Upper lobe of left lung (tissue), 4 donors: ENCODE data around the gene DPH7.

Experiments used
- EP300 ChIP-seq, 4 donors: sonication (generic); formaldehyde crosslinking; IDR thresholded peaks; one replicate each; pipeline ENCODE4 v1.5.1; 2017; ENCODE audit warnings: antibody characterized with exemption in 4 of 4, control low read depth in 2 of 4
- POLR2A ChIP-seq, 4 donors: fragments of 450-650 bp; IDR thresholded peaks; one replicate each; pipeline ENCODE4 v1.5.1; 2016 to 2017; ENCODE audit warnings: antibody characterized with exemption in 4 of 4, mild to moderate bottlenecking in 2 of 4
- POLR2AphosphoS5 ChIP-seq, 2 donors: sonication (generic); formaldehyde crosslinking; IDR thresholded peaks; one replicate each; pipeline ENCODE4 v1.5.1; 2017; ENCODE audit warnings: antibody characterized with exemption in 2 of 2
- TF ChIP-seq, protein P1 (sequence below), 6 experiments: fragments of 450-650 bp in 4 of 6; fragments of 200-600 bp in 2 of 6; sonication (generic) in 2 of 6; IDR thresholded peaks; one replicate each; pipeline ENCODE4 v1.5.1; 2016 to 2019; ENCODE audit warnings: antibody characterized with exemption in 6 of 6

- TF ChIP-seq, protein P1, sequence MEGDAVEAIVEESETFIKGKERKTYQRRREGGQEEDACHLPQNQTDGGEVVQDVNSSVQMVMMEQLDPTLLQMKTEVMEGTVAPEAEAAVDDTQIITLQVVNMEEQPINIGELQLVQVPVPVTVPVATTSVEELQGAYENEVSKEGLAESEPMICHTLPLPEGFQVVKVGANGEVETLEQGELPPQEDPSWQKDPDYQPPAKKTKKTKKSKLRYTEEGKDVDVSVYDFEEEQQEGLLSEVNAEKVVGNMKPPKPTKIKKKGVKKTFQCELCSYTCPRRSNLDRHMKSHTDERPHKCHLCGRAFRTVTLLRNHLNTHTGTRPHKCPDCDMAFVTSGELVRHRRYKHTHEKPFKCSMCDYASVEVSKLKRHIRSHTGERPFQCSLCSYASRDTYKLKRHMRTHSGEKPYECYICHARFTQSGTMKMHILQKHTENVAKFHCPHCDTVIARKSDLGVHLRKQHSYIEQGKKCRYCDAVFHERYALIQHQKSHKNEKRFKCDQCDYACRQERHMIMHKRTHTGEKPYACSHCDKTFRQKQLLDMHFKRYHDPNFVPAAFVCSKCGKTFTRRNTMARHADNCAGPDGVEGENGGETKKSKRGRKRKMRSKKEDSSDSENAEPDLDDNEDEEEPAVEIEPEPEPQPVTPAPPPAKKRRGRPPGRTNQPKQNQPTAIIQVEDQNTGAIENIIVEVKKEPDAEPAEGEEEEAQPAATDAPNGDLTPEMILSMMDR (IDR thresholded peaks at IDR 0.05): no peak
- TF ChIP-seq EP300 (IDR thresholded peaks at IDR 0.05) (no peak), POLR2AphosphoS5 (IDR thresholded peaks at IDR 0.05) (no peak), POLR2A (IDR thresholded peaks at IDR 0.05) (no peak)
Measured at GRCh38 chr9:137588891-137589290, 10.2 kb upstream of the DPH7 start.
